ENCODE results near the gene NEK11. TPM values are rescaled to one million over a fixed set of nuclear protein-coding genes. Genes with fewer than 3 reads are reported as not detected.

The NEK11 gene
- total RNA-seq, 3 donors from 2014 or later = 3.9 to 9.4 (median 5.8) TPM

DNA sequence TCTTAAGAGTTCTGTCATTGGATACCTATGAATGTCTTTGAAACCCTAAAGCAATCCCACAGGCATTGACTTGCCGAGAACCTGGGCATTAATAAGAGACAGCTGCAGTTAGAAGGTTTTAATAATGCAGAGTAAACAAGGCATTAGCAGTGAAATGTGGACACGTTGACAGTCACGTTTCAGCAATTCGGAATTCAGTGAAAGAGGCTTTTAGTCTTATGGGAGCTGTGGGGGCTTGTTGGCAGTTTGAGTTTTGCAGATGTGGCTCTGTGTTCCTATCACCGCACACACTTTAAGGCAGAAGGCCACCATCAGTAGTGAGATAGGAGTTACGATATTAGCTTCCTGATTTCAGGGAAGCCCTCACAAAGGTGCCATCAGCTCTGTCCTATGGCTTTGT, 209.7 kb downstream of the NEK11 start:
- Histone ChIP-seq H3K4me1 (ENCODE audit: low read depth) (no peaks in the 10 kb centered on the region), H3K36me3 (ENCODE audit: low read depth) (no peaks in the 10 kb centered on the region), H3K9me3 (no peaks in the 10 kb centered on the region), H3K4me3 (no peak overlapping the region)
- TF ChIP-seq, protein P1, sequence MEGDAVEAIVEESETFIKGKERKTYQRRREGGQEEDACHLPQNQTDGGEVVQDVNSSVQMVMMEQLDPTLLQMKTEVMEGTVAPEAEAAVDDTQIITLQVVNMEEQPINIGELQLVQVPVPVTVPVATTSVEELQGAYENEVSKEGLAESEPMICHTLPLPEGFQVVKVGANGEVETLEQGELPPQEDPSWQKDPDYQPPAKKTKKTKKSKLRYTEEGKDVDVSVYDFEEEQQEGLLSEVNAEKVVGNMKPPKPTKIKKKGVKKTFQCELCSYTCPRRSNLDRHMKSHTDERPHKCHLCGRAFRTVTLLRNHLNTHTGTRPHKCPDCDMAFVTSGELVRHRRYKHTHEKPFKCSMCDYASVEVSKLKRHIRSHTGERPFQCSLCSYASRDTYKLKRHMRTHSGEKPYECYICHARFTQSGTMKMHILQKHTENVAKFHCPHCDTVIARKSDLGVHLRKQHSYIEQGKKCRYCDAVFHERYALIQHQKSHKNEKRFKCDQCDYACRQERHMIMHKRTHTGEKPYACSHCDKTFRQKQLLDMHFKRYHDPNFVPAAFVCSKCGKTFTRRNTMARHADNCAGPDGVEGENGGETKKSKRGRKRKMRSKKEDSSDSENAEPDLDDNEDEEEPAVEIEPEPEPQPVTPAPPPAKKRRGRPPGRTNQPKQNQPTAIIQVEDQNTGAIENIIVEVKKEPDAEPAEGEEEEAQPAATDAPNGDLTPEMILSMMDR (IDR thresholded peaks at IDR 0.05) = no peak
- ATAC-seq (no peak), DNase-seq (no peak)
- intact Hi-C loops (cut with DNase I, micrococcal nuclease) = no loop called here

DNA sequence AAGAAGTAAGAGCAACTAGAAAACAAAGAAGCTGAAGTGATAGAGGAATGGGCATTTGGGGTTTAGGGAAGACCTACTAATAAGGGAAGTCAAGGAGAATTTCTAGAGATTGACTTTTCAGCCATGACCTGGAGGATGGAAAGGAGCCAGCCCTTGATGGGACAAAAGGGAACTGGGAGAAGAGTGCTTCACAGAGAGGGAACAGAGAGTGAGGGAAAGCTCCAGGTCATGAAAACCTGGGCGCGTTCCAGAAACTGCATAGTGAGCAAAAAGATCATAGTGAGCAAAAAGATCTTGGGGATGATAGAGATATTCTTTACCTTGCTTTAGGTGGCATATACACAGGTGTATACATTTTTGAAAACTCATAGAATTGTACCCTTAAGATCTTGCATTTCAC, 211.8 kb downstream of the NEK11 start:
- TF ChIP-seq, protein P1 (IDR thresholded peaks at IDR 0.05) = no peak
- Histone ChIP-seq H3K9me3 (no peaks in the 10 kb centered on the region), H3K36me3 (ENCODE audit: low read depth) (no peaks in the 10 kb centered on the region), H3K4me3 (no peak overlapping the region), H3K4me1 (ENCODE audit: low read depth) (no peaks in the 10 kb centered on the region)
- no peak for DNase-seq
- ATAC-seq = no peak
- intact Hi-C loops (cut with DNase I, micrococcal nuclease) = no loop called here

DNA sequence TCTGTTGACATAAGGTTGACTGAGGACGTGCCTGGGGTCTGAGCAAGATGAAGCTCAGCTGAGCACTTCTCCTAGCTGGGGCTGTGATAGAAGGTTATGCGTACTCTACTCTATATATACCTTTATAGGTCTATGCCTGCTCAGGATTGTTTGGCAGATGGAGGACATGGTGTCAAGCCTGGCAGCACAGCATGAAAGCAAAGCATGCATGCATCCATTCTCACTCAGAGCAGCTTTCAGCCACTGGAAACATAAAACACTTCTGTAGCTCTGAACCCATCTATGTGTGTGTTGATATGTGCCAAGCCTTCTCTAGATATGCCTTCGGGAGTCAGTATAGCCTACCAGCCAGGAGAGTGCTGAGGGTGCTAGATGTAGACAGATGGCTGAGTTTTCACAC, 212.6 kb downstream of the NEK11 start:
- no peaks in the 10 kb centered on the region for H3K4me1 ChIP-seq (ENCODE audit: low read depth)
- no peak for ATAC-seq
- no peak overlapping the region for H3K4me3 ChIP-seq
- intact Hi-C loops (cut with DNase I, micrococcal nuclease) = no loop called here
- no peaks in the 10 kb centered on the region for H3K36me3 ChIP-seq (ENCODE audit: low read depth)
- TF ChIP-seq, protein P1 (IDR thresholded peaks at IDR 0.05) = no peak
- DNase-seq = no peak
- H3K9me3 ChIP-seq = no peaks in the 10 kb centered on the region

DNA sequence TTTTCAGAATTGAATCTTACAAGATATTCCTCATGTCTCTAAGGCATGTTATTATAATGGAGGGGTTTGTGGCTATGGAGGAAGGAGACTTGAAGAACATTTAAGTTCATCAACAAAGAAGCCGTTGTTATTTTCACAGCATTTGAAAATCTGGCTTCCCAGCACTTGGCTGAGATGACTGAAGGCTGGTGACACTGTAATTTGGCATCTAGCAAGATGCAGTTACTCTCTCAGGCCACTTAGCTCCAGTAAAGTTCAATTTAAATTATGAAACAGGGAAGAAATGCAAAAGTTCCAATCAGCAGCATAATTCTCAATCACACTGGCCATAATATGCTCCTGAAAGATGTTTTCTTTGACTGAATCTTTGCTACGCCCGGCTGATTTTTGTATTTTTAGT, 215.5 kb downstream of the NEK11 start:
- no peak for DNase-seq

DNA sequence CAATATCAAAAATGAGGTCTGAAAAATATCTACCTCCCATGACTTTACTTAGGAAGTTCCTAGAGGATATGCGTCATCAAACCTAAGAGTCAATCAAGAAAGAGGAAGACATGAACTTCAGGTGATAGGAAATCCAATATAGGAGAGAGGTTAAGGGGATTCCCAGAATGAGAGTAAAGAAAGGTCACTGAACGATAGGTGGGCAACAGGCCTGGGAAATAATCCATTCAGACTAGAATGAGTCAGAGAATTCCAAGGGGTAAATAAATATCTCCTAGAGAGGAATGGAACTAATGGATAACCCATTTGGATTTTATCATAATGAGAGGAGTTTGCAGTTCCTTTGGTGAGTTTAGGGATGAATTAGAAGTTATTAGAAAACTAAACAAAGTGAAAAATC, 223.8 kb downstream of the NEK11 start:
- H3K4me1 ChIP-seq (ENCODE audit: low read depth) = no peaks in the 10 kb centered on the region
- no peak for ATAC-seq
- H3K9me3 ChIP-seq = no peaks in the 10 kb centered on the region
- TF ChIP-seq, protein P1 (IDR thresholded peaks at IDR 0.05) = no peak
- DNase-seq = no peak
- intact Hi-C loops (cut with DNase I, micrococcal nuclease) = no loop called here
- no peak overlapping the region for H3K4me3 ChIP-seq
- no peaks in the 10 kb centered on the region for H3K36me3 ChIP-seq (ENCODE audit: low read depth)

More for the DNA sequence above, 215.5 kb downstream of the NEK11 start:
- Histone ChIP-seq H3K36me3 (ENCODE audit: low read depth) (no peaks in the 10 kb centered on the region), H3K4me3 (no peak overlapping the region), H3K9me3 (no peaks in the 10 kb centered on the region), H3K4me1 (ENCODE audit: low read depth) (no peaks in the 10 kb centered on the region)
- intact Hi-C loops (cut with DNase I, micrococcal nuclease) = no loop called here
- TF ChIP-seq, protein P1 (IDR thresholded peaks at IDR 0.05) = no peak
- ATAC-seq = no peak

DNA sequence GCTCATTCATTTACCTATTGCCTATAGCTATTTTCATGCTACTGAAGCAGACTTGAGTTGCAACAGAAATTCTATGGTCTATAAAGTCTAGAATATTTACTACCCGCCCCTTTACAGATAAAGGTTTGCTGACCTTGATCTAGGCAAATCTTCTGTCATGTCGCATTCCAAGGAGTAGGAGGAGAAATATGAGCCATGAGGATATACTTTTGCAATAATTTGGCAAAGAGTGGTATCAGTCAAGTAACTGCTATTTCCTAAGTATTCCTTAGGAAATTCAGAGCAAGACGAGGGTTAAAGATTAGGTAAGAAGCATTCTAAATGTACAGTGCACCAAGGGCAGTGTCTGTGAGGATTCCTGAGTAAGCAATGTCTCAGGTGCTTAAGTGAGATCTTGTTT, 233.8 kb downstream of the NEK11 start:
- no peaks in the 10 kb centered on the region for H3K36me3 ChIP-seq (ENCODE audit: low read depth)
- DNase-seq = no peak
- intact Hi-C loops (cut with DNase I, micrococcal nuclease) = no loop called here
- no peaks in the 10 kb centered on the region for H3K4me1 ChIP-seq (ENCODE audit: low read depth)
- H3K4me3 ChIP-seq = no peak overlapping the region
- no peak for ATAC-seq
- H3K9me3 ChIP-seq = peaks cover 4% of the 10 kb centered on the region
- TF ChIP-seq, protein P1 (IDR thresholded peaks at IDR 0.05) = no peak

All from mucosa of descending colon (tissue), 3 donors.